ENCODE measurements around the gene CHCHD6.

GRCh38 chr3:127008236-127008635, 304.2 kb downstream of the CHCHD6 start:
- TF ChIP-seq JUN (IDR thresholded peaks at IDR 0.05; ENCODE audit: borderline replicate concordance, insufficient read depth, insufficient read length, low read depth) (no peak), POLR2A (IDR thresholded peaks at IDR 0.05; ENCODE audit: low read depth, low read length) (no peak), POLR2AphosphoS5 (IDR thresholded peaks at IDR 0.05; ENCODE audit: insufficient read depth, low read depth, low read length) (no peak), GATA2 (IDR thresholded peaks at IDR 0.05; ENCODE audit: insufficient read depth, insufficient read length, low read depth, low read length) (no peak)
- TF ChIP-seq, protein P1, sequence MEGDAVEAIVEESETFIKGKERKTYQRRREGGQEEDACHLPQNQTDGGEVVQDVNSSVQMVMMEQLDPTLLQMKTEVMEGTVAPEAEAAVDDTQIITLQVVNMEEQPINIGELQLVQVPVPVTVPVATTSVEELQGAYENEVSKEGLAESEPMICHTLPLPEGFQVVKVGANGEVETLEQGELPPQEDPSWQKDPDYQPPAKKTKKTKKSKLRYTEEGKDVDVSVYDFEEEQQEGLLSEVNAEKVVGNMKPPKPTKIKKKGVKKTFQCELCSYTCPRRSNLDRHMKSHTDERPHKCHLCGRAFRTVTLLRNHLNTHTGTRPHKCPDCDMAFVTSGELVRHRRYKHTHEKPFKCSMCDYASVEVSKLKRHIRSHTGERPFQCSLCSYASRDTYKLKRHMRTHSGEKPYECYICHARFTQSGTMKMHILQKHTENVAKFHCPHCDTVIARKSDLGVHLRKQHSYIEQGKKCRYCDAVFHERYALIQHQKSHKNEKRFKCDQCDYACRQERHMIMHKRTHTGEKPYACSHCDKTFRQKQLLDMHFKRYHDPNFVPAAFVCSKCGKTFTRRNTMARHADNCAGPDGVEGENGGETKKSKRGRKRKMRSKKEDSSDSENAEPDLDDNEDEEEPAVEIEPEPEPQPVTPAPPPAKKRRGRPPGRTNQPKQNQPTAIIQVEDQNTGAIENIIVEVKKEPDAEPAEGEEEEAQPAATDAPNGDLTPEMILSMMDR (IDR thresholded peaks at IDR 0.05; ENCODE audit: extremely low read depth in 1 of 2, insufficient read depth in 1 of 2, low read depth in 1 of 2, low read length in 2 of 2) = no peak
- TF ChIP-seq, protein P2, sequence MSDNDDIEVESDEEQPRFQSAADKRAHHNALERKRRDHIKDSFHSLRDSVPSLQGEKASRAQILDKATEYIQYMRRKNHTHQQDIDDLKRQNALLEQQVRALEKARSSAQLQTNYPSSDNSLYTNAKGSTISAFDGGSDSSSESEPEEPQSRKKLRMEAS (IDR thresholded peaks at IDR 0.05; ENCODE audit: insufficient read depth, insufficient read length) = no peak

Measured in endothelial cell of umbilical vein (primary cell).